ENCODE data around the gene KIAA0753. TPM values are rescaled to one million over a fixed set of nuclear protein-coding genes. Genes with fewer than 3 reads are reported as not detected.

KIAA0753 gene
- total and polyA plus RNA-seq, 2 of the 4 experiments (the other 2 are of a cell fraction): 10.2 to 17.6 TPM

DNA sequence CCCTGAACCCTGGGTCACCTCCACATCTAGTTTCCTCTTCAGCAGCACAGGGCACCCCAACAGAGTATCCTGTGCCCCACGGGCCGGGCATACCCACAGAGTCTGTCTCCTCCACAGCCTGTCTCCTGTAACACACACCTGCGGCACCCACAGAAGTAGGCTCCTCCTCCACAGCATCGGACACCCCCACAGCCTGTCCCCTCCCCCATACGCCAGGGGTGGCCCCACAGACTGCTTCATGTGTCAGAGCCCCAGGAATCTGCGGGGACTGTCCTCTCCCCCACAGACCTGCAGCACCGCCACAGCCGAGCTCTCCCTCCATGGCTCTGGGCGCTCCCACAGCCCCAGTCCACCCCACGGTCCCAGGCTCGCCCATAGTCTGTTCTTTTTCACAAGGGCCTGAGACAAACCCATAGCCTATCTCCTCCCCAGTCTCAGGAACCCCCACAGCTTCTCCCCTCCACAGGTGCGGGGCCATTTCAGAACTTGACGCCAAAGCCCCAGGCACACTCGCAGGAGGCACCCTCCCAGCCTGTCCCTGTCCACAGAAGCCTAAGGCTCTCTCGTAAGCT is 1.4 kb downstream of the KIAA0753 start:
- H2BK15ac ChIP-seq (ENCODE audit: low read depth, low read length): no peak overlapping the region
- H3K27ac ChIP-seq (ENCODE audit: insufficient read depth, low read length): peak overlapping the region; percentile 15; the same call in 1 of the 2 replicates
- no peak overlapping the region for H4K8ac ChIP-seq (ENCODE audit: low read depth in 2 of 2, low read length in 2 of 2)
- in situ Hi-C loops (cut with MboI; ENCODE audit: low sequenced_read_pairs) (no loop called here), dilution Hi-C loops (cut with HindIII; ENCODE audit: low sequenced_read_pairs, unreplicated experiment) (no loop called here), intact Hi-C loops (cut with micrococcal nuclease) (no loop called here)
- ATAC-seq (ENCODE audit: low read depth): no peak
- H2BK20ac ChIP-seq (ENCODE audit: low read depth, low read length): no peak overlapping the region
- H4K91ac ChIP-seq (ENCODE audit: insufficient read depth, low read depth, low read length): no peak overlapping the region
- H4K5ac ChIP-seq (ENCODE audit: low read depth, low read length): no peak overlapping the region
- H3K4me3 ChIP-seq (ENCODE audit: insufficient read depth, low read depth, low read length): peak overlapping the region; percentile 81
- H3K36me3 ChIP-seq (ENCODE audit: control insufficient read depth, insufficient read depth, low read length): peaks cover 4% of the 10 kb centered on the region
- H3K27me3 ChIP-seq (ENCODE audit: control insufficient read depth, insufficient read depth, low read length): no peaks in the 10 kb centered on the region
- peak overlapping the region; percentile 73 for H3K4ac ChIP-seq (ENCODE audit: low read depth, low read length)
- 0 out of 2 replicates have a peak, but pooled peaks cover 5% of the 10 kb centered on the region for H3K9me1 ChIP-seq (ENCODE audit: insufficient read depth, low read length)
- WGBS, 2 experiments (ENCODE audit: extremely low coverage in 2 of 2, insufficient read length in 1 of 2): 65% methylated on average over 6 of the region's 15 CpGs; no CpG with 5 or more reads in 1 of the 2 experiments
- no TSS peak for BruUV-seq (replicated peaks)
- H2AK9ac ChIP-seq (replicated peaks; ENCODE audit: low read depth, low read length, poor library complexity): peak overlapping the region; percentile 94
- H3K9me3 ChIP-seq (ENCODE audit: control insufficient read depth, insufficient read depth, low read length): no peaks in the 10 kb centered on the region
- H2BK5ac ChIP-seq (ENCODE audit: low read depth, low read length, poor library complexity, severe bottlenecking): no peak overlapping the region
- peak overlapping the region; percentile 6; the same call in 1 of the 2 replicates for H2BK120ac ChIP-seq (ENCODE audit: low read depth, low read length)
- ChIA-PET POLR2A (ENCODE audit: unreplicated experiment) (no interaction called here), CTCF (no interaction called here)
- H3K56ac ChIP-seq (ENCODE audit: extremely low read depth, insufficient read depth, low read length): no peak overlapping the region
- H3K4me2 ChIP-seq (ENCODE audit: low read depth, low read length): peak overlapping the region; percentile 81
- DNase-seq: no peak
- H3K79me1 ChIP-seq (ENCODE audit: low read depth in 1 of 2, low read length in 2 of 2): peaks cover 9 to 75% of the 10 kb centered on the region in 2 experiments
- no peaks in the 10 kb centered on the region; the same call in 1 of the 2 replicates for H4K20me1 ChIP-seq (ENCODE audit: insufficient read depth, low read length)
- H3K14ac ChIP-seq (replicated peaks; ENCODE audit: low read depth, low read length): no peak overlapping the region
- no peak for TF ChIP-seq NFE2L2 (IDR thresholded peaks at IDR 0.05; ENCODE audit: low read depth, low read length)
- TF ChIP-seq, protein P1, sequence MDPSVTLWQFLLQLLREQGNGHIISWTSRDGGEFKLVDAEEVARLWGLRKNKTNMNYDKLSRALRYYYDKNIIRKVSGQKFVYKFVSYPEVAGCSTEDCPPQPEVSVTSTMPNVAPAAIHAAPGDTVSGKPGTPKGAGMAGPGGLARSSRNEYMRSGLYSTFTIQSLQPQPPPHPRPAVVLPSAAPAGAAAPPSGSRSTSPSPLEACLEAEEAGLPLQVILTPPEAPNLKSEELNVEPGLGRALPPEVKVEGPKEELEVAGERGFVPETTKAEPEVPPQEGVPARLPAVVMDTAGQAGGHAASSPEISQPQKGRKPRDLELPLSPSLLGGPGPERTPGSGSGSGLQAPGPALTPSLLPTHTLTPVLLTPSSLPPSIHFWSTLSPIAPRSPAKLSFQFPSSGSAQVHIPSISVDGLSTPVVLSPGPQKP (IDR thresholded peaks at IDR 0.05; ENCODE audit: borderline replicate concordance, low read depth, low read length): no peak
- TF ChIP-seq, protein P2, sequence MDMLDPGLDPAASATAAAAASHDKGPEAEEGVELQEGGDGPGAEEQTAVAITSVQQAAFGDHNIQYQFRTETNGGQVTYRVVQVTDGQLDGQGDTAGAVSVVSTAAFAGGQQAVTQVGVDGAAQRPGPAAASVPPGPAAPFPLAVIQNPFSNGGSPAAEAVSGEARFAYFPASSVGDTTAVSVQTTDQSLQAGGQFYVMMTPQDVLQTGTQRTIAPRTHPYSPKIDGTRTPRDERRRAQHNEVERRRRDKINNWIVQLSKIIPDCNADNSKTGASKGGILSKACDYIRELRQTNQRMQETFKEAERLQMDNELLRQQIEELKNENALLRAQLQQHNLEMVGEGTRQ (IDR thresholded peaks at IDR 0.05; ENCODE audit: low read depth, low read length): no peak
- no peak for TF ChIP-seq CHD1 (IDR thresholded peaks at IDR 0.05; ENCODE audit: low read depth, low read length)
- no peak for TF ChIP-seq RAD21 (IDR thresholded peaks at IDR 0.05; ENCODE audit: low read length)
- no peak for TF ChIP-seq FOS (IDR thresholded peaks at IDR 0.05; ENCODE audit: low read depth, low read length)
- no peak for TF ChIP-seq RFX5 (IDR thresholded peaks at IDR 0.05; ENCODE audit: low read depth, low read length)
- no peak for TF ChIP-seq POLR2A (IDR thresholded peaks at IDR 0.05; ENCODE audit: low read depth, low read length)
- 0 out of 2 replicates have a peak overlapping the region, but pooled peaks have one; percentile 89 for H3K23ac ChIP-seq (ENCODE audit: low read depth, low read length)
- H3K9ac ChIP-seq (ENCODE audit: low read depth, low read length): peak overlapping the region; percentile 94
- H3K4me1 ChIP-seq (ENCODE audit: control insufficient read depth, insufficient read depth, low read length): peaks cover 9% of the 10 kb centered on the region
- peak overlapping the region; percentile 59 for H2AK5ac ChIP-seq (ENCODE audit: low read depth, low read length)
- no peak overlapping the region for H3K18ac ChIP-seq (ENCODE audit: low read depth, low read length)
- H2AFZ ChIP-seq (replicated peaks; ENCODE audit: low read length, poor library complexity): peak overlapping the region; percentile 100
